ENCODE measurements around the gene WDCP. TPM values are rescaled to one million over a fixed set of nuclear protein-coding genes. Genes with fewer than 3 reads are reported as not detected.

The WDCP gene
- total RNA-seq, 1 experiment from 2014 or later = 36.9 TPM

GRCh38 chr2:24050041-24050979, 3.1 kb upstream of the WDCP start:
- H3K18ac ChIP-seq (ENCODE audit: insufficient read length, low read depth, low read length) = no peak overlapping the region
- H2BK20ac ChIP-seq (ENCODE audit: low read depth, low read length, poor library complexity, severe bottlenecking) = no peak overlapping the region
- H3K9me3 ChIP-seq (ENCODE audit: control insufficient read depth, low read depth, low read length) = no peaks in the 10 kb centered on the region
- DNase-seq = peak; percentile 41
- Mint-ChIP-seq H3K36me3 (ENCODE audit: insufficient read depth in 1 of 3, low read depth in 3 of 3) (peaks cover 9 to 11% (median 10%) of the 10 kb centered on the region in 3 experiments; a peak in 6 of 7 replicates), H3K4me1 (peaks cover 15 to 19% of the 10 kb centered on the region in 2 experiments), H3K9me3 (no peaks in the 10 kb centered on the region), H3K27me3 (ENCODE audit: low read depth) (no peaks in the 10 kb centered on the region), H3K4me3 (no peak overlapping the region), H3K27ac (peak overlapping the region in 1 of 3 experiments; percentile 18; a peak in 1 of 7 replicates)
- H3K4me1 ChIP-seq (ENCODE audit: insufficient read depth, low read length) = 0 out of 2 replicates have a peak, but pooled peaks cover 1% of the 10 kb centered on the region
- no peak overlapping the region for H3K27ac ChIP-seq (ENCODE audit: insufficient read length, low read depth, low read length)
- H3K9ac ChIP-seq (ENCODE audit: extremely low read depth, insufficient read length, low read length) = peak overlapping the region; percentile 26
- no peak overlapping the region for H4K5ac ChIP-seq (ENCODE audit: insufficient read length, low read depth, low read length)
- WGBS (ENCODE audit: extremely low coverage, insufficient read length, low lambda C conversion rate) = no CpG with 5 or more reads among the region's 47 CpGs
- H2BK5ac ChIP-seq (ENCODE audit: insufficient read length, low read length) = no peak overlapping the region
- no peak for TF ChIP-seq CTCF (conservative IDR thresholded peaks at IDR 0.05)
- H3T11ph ChIP-seq (ENCODE audit: low read length) = no peak overlapping the region
- H3K79me1 ChIP-seq (ENCODE audit: insufficient read depth, low read depth, low read length, poor library complexity, severe bottlenecking) = no peaks in the 10 kb centered on the region
- H3K56ac ChIP-seq (ENCODE audit: insufficient read length, low read depth, low read length) = no peak overlapping the region
- H2AK5ac ChIP-seq (ENCODE audit: insufficient read length, low read length) = no peak overlapping the region
- H2BK15ac ChIP-seq (ENCODE audit: low read depth, low read length) = no peak overlapping the region
- H4K91ac ChIP-seq (ENCODE audit: insufficient read length, low read depth, low read length) = no peak overlapping the region
- peaks cover 9% of the 10 kb centered on the region for H3K23me2 ChIP-seq (ENCODE audit: insufficient read length, low read depth, low read length, poor library complexity, severe bottlenecking)
- no peak overlapping the region for H2BK120ac ChIP-seq (ENCODE audit: low read depth, low read length, poor library complexity, severe bottlenecking)
- peak overlapping the region; percentile 68 for H3K4me2 ChIP-seq (ENCODE audit: insufficient read depth, insufficient read length, low read length)
- H3K14ac ChIP-seq (ENCODE audit: insufficient read depth, low read length) = no peak overlapping the region
- no peak overlapping the region for H3K23ac ChIP-seq (ENCODE audit: insufficient read length, low read depth, low read length)
- no peak overlapping the region for H4K8ac ChIP-seq (replicated peaks; ENCODE audit: insufficient read length, low read depth, low read length)
- no peaks in the 10 kb centered on the region for H3K27me3 ChIP-seq (ENCODE audit: insufficient read depth, low read length)
- H2AFZ ChIP-seq (ENCODE audit: low read length) = no peak overlapping the region
- no peak overlapping the region for H3K4ac ChIP-seq (ENCODE audit: low read depth, low read length)
- H3K79me2 ChIP-seq (ENCODE audit: insufficient read depth, low read length) = peaks cover 2% of the 10 kb centered on the region; the same call in 1 of the 2 replicates
- H2BK12ac ChIP-seq (ENCODE audit: insufficient read length, low read depth, low read length) = no peak overlapping the region
- H4K20me1 ChIP-seq (ENCODE audit: control insufficient read depth, insufficient read depth, insufficient read length) = peaks cover 5% of the 10 kb centered on the region
